ENCODE data around the gene SUSD6.
"Not testable (repeated sequence)": the region's sequence is repeated elsewhere in the genome, so short reads cannot be mapped to it uniquely, and the experiment has no call there.

The SUSD6 gene

GRCh38 chr14:69727860-69728259 is 116.5 kb downstream of the SUSD6 start:
- H3K27me3 ChIP-seq, result no peaks in the 10 kb centered on the region
- no peak overlapping the region for H3K4me2 ChIP-seq
- H3K4me3 ChIP-seq, result no peak overlapping the region
- H3K9me3 ChIP-seq, result no peaks in the 10 kb centered on the region
- H4K20me1 ChIP-seq, result no peaks in the 10 kb centered on the region
- H3K36me3 ChIP-seq, result no peaks in the 10 kb centered on the region
- no peak overlapping the region for H3K27ac ChIP-seq
- no peak overlapping the region for H3K9ac ChIP-seq
- TF ChIP-seq Cebpa-rat (IDR thresholded peaks at IDR 0.05), result no peak
- H3K4me1 ChIP-seq, result peaks cover 16% of the 10 kb centered on the region

- H3K27ac ChIP-seq, H4K20me1 ChIP-seq, H3K4me1 ChIP-seq, H3K9me3 ChIP-seq, H3K9ac ChIP-seq, H3K4me3 ChIP-seq, H3K36me3 ChIP-seq, H3K4me2 ChIP-seq, H3K27me3 ChIP-seq: not testable (repeated sequence)
Measured at GRCh38 chr14:69731919-69732598, 120.7 kb downstream of the SUSD6 start.

GRCh38 chr14:69736405-69736804 is 125.0 kb downstream of the SUSD6 start:
- H3K9ac ChIP-seq, H3K27ac ChIP-seq, H3K4me2 ChIP-seq, H3K36me3 ChIP-seq, H3K4me3 ChIP-seq, H4K20me1 ChIP-seq, H3K9me3 ChIP-seq, H3K4me1 ChIP-seq, H3K27me3 ChIP-seq: not testable (repeated sequence)

GRCh38 chr14:69741055-69741454 is 129.7 kb downstream of the SUSD6 start:
- H3K4me3 ChIP-seq, result no peak overlapping the region
- no peak overlapping the region for H3K9ac ChIP-seq
- TF ChIP-seq Cebpa-rat (IDR thresholded peaks at IDR 0.05), result no peak
- no peaks in the 10 kb centered on the region for H3K36me3 ChIP-seq
- H4K20me1 ChIP-seq, result no peaks in the 10 kb centered on the region
- peaks cover 31% of the 10 kb centered on the region for H3K9me3 ChIP-seq
- H3K27ac ChIP-seq, result no peak overlapping the region
- H3K4me1 ChIP-seq, result peaks cover 2% of the 10 kb centered on the region; the same call in 1 of the 2 replicates
- H3K4me2 ChIP-seq, result no peak overlapping the region
- H3K27me3 ChIP-seq, result no peaks in the 10 kb centered on the region

- Histone ChIP-seq H3K4me2 (no peak overlapping the region), H3K9me3 (peaks cover 2% of the 10 kb centered on the region), H3K27ac (no peak overlapping the region), H3K4me3 (no peak overlapping the region), H3K4me1 (peaks cover 20% of the 10 kb centered on the region), H4K20me1 (no peaks in the 10 kb centered on the region), H3K27me3 (no peaks in the 10 kb centered on the region), H3K36me3 (no peaks in the 10 kb centered on the region), H3K9ac (no peak overlapping the region)
- no peak for TF ChIP-seq Cebpa-rat (IDR thresholded peaks at IDR 0.05)
Measured at GRCh38 chr14:69749956-69750355, 138.6 kb downstream of the SUSD6 start.

- no peak overlapping the region for H3K4me3 ChIP-seq
- H3K36me3 ChIP-seq, result no peaks in the 10 kb centered on the region
- H3K27me3 ChIP-seq, result no peaks in the 10 kb centered on the region
- H3K27ac ChIP-seq, result no peak overlapping the region
- H4K20me1 ChIP-seq, result no peaks in the 10 kb centered on the region
- TF ChIP-seq Cebpa-rat (IDR thresholded peaks at IDR 0.05), result no peak
- H3K9me3 ChIP-seq, result no peaks in the 10 kb centered on the region; the same call in 1 of the 2 replicates
- H3K4me2 ChIP-seq, result no peak overlapping the region
- H3K4me1 ChIP-seq, result peaks cover 20% of the 10 kb centered on the region
- no peak overlapping the region for H3K9ac ChIP-seq
Measured at GRCh38 chr14:69750495-69750894, 139.1 kb downstream of the SUSD6 start.

- Histone ChIP-seq H4K20me1 (no peaks in the 10 kb centered on the region), H3K4me3 (no peak overlapping the region)
Measured at GRCh38 chr14:69752773-69753172, 141.4 kb downstream of the SUSD6 start.

GRCh38 chr14:69753860-69754259 is 142.5 kb downstream of the SUSD6 start:
- H3K9ac ChIP-seq, result no peak overlapping the region
- H3K4me3 ChIP-seq, result no peak overlapping the region
- no peaks in the 10 kb centered on the region; the same call in 1 of the 2 replicates for H3K9me3 ChIP-seq
- no peaks in the 10 kb centered on the region for H4K20me1 ChIP-seq
- peak overlapping the region; percentile 12; the same call in 1 of the 2 replicates for H3K4me2 ChIP-seq
- H3K27me3 ChIP-seq, result no peaks in the 10 kb centered on the region
- H3K36me3 ChIP-seq, result no peaks in the 10 kb centered on the region
- peaks cover 11% of the 10 kb centered on the region for H3K4me1 ChIP-seq
- H3K27ac ChIP-seq, result no peak overlapping the region
- no peak for TF ChIP-seq Cebpa-rat (IDR thresholded peaks at IDR 0.05)

More at GRCh38 chr14:69752773-69753172, 141.4 kb downstream of the SUSD6 start:
- Histone ChIP-seq H3K4me2 (no peak overlapping the region), H3K27me3 (no peaks in the 10 kb centered on the region), H3K27ac (no peak overlapping the region), H3K4me1 (peaks cover 11% of the 10 kb centered on the region), H3K36me3 (no peaks in the 10 kb centered on the region), H3K9me3 (no peaks in the 10 kb centered on the region; the same call in 1 of the 2 replicates), H3K9ac (no peak overlapping the region)
- TF ChIP-seq Cebpa-rat (IDR thresholded peaks at IDR 0.05), result no peak

- Histone ChIP-seq H3K27ac (no peak overlapping the region), H3K4me2 (no peak overlapping the region; the same call in 1 of the 2 replicates), H3K4me3 (no peak overlapping the region), H3K27me3 (no peaks in the 10 kb centered on the region), H3K9ac (no peak overlapping the region), H3K4me1 (peaks cover 11% of the 10 kb centered on the region), H4K20me1 (no peaks in the 10 kb centered on the region), H3K36me3 (no peaks in the 10 kb centered on the region), H3K9me3 (no peaks in the 10 kb centered on the region; the same call in 1 of the 2 replicates)
- TF ChIP-seq Cebpa-rat (IDR thresholded peaks at IDR 0.05), result no peak
Measured at GRCh38 chr14:69754487-69754886, 143.1 kb downstream of the SUSD6 start.

- no peak overlapping the region for H3K4me2 ChIP-seq
- no peak for TF ChIP-seq Cebpa-rat (IDR thresholded peaks at IDR 0.05)
- no peaks in the 10 kb centered on the region for H4K20me1 ChIP-seq
- H3K4me1 ChIP-seq, result peaks cover 11% of the 10 kb centered on the region
- H3K36me3 ChIP-seq, result no peaks in the 10 kb centered on the region
- no peak overlapping the region for H3K27ac ChIP-seq
- H3K27me3 ChIP-seq, result no peaks in the 10 kb centered on the region
- no peak overlapping the region for H3K4me3 ChIP-seq
- no peaks in the 10 kb centered on the region; the same call in 1 of the 2 replicates for H3K9me3 ChIP-seq
- no peak overlapping the region for H3K9ac ChIP-seq
Measured at GRCh38 chr14:69755296-69755695, 143.9 kb downstream of the SUSD6 start.

- H3K4me3 ChIP-seq, result no peak overlapping the region
- no peak overlapping the region for H3K4me2 ChIP-seq
- H3K27me3 ChIP-seq, result no peaks in the 10 kb centered on the region
- H3K36me3 ChIP-seq, result no peaks in the 10 kb centered on the region
- no peaks in the 10 kb centered on the region for H4K20me1 ChIP-seq
- TF ChIP-seq Cebpa-rat (IDR thresholded peaks at IDR 0.05), result no peak
- no peak overlapping the region for H3K9ac ChIP-seq
- peaks cover 11% of the 10 kb centered on the region for H3K4me1 ChIP-seq
- no peak overlapping the region for H3K27ac ChIP-seq
- no peaks in the 10 kb centered on the region; the same call in 1 of the 2 replicates for H3K9me3 ChIP-seq
Measured at GRCh38 chr14:69755784-69756183, 144.4 kb downstream of the SUSD6 start.

All from BLaER1 (cell line).